Activated gamma-delta T cell treated with Interleukin-2 at 50 U/mL for 16 hours (primary cell): ENCODE results near the gene DUOX1.

Experiments used
- DNase-seq: peaks from one replicate; pipeline ENCODE4 v3.0.0-alpha.2; 2020

Gene DUOX1

GRCh38 chr15:45169608-45170480, 40.0 kb downstream of the DUOX1 start:
- no peak for DNase-seq

- DNase-seq = no peak
Measured at GRCh38 chr15:45171912-45172311, 42.1 kb downstream of the DUOX1 start.

DNA sequence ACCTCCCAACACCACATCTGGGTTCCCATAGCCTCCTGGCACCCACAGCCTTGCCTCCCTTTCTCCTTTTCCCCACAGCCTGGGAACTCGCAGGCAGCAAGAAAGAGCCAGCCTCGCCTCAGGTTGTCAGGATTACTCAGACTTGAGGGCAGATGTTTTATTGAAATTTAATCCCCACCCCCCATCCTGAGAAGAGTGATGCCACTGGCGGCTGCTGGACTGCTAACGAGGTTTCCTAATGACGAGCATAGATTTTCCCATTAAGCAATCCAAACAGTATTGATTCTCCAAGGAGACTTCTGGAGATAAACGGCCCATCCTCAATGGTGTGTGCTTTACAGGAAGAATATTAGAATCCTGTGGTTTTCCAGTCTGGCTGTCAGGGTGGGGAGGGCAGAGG, 44.3 kb downstream of the DUOX1 start:
- DNase-seq = no peak

GRCh38 chr15:45174577-45174976, 44.8 kb downstream of the DUOX1 start:
- no peak for DNase-seq

DNA sequence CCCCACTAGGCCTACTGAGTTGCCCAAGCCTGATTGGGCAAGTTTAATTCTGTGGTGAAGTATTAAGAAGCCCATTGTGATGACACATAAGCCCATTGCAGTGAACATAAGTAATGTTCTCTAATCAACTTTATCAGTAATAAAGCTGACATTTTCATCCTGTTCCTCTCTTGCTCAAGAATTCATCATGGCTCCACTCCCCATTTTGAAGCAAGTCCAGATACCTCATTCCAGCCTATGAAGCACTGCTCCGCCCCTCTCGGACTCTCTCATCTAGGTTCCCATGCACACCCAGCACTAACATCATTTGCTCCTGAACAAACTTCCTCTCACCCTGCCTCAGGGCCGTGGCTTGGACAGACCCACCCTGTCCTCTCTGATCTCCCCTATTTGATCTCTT, 47.5 kb downstream of the DUOX1 start:
- DNase-seq = no peak

DNA sequence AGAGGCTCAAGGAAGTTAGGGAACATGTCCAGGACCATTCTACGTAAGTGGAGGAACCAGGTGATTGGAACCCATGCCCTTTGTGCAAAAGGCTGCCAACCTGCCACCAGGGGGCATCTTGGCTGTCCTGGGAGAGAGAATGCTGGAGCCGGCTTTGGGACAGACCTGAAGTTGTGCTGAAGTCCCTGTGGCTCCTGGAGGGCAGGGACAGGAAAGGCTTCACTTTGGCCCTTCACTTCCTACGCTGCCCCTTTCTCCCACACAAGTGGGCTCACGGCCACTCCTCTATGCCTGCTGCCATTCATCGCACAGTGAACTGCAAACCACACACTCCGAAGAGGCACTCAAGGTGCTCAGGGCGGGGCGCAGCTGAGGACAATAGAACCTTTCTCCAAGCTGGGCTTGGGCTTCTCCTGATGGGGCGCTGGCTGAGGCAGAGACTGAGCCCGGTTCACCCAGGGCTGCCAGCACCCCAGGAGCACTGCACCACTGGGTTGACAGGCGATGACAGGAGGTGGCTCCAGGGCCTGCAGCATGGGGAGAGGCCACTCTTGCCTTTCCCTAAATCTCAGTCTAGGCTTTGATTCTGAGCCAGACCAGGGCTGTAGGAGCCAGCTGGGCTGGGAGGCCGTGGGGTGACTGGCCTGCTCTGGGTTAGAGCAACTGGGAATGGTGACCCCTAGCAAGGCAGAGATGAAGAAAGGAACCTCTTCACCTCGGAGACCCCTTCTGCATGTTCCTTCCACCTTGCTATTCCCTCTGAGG, 49.6 kb downstream of the DUOX1 start:
- DNase-seq = peak; percentile 45

- peak; percentile 17 for DNase-seq
Measured at GRCh38 chr15:45180201-45180600, 50.4 kb downstream of the DUOX1 start.

DNA sequence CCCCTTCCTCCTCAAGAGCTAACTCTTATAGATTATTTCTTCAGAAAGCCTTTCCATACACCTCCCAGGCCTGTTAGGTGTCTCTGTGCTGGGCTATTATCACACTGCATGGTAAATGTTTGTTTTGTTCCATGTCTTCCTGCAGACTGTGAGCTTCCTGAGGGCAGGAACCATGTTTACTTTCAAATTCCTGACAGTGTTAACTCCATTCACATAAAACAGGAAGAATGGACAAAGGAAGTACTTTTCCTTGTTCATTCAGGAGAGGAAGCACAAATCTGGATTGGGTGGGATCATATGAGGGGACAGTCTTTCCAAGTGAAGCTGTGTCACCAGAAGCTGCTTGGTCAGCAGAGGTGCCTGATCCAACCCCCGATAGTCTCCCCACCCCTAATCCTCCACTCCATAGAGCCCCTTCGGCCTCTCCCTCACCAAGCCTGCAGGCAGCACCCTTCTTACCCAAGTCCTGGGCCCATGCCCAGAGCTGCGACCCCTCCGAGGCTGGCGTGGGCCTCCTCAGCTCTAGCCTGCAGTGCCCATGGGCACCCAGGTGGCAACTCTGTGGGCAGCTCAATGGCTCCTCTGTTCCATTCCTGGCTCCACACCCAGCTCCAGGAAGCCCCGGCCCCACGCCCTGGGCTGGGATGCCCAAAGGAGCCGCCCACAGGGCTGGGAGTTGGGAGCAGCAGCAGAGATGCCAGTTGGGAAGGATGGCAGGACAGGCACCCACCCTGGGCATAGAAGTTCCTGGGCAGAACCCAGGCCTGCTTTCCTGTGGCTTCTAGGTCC, 51.0 kb downstream of the DUOX1 start:
- no peak for DNase-seq

- DNase-seq = no peak
Measured at GRCh38 chr15:45181491-45182285, 51.9 kb downstream of the DUOX1 start.

GRCh38 chr15:45182996-45183395, 53.2 kb downstream of the DUOX1 start:
- no peak for DNase-seq

DNA sequence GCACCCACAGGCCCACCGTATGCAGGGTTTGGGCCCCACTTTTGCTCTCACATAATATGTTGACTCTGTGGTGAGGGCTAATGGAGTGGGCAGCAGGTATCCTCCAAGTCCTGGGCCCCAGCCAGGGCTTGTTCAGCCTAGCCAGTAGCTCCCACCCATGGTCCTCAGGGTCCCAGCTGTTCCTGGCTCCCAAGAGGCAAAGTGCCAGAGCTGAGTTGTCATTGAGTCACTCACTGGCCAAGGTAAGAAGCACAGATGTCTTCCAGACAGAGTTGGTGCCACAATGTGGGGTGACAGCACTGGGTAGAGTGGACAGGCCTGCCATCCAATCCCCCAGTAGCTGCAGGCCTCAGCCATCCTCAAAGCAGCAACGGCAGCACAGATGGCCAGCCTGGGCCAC, 53.7 kb downstream of the DUOX1 start:
- no peak for DNase-seq

- DNase-seq = no peak
Measured at GRCh38 chr15:45184562-45185041, 54.8 kb downstream of the DUOX1 start.

DNA sequence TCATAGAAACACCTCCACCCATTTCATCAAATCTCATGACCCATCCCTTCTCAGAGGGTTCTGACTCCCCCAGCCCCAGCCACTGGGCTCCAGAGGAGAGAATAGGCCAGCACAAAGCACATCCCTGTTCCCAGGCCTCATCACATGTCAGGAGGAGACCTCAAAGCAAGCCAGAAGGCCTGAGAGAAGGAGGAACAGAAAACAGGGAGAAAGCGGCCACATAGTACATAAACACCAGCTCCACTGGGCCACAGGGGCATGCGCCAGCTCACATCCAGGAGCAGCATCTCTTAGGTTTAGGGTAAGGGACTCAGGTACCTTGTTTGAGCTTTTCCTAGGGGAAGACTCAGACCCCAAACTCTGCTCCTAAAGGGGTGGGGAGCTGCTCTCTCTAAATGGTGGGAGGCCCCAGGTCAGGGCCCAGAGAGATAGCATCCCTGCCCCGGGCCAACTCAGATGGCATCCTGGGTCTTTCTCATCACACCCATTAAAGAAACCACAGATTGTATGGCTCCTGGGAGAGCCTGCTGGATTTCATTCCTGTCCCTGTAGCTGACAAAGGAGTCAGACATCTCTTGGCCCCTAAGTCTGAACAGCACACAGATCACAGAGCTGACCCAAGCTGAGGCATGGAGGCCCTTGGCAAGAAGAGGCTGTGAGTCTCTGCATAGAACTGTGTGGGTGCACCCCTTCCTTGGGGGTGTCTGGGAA, 55.4 kb downstream of the DUOX1 start:
- no peak for DNase-seq

DNA sequence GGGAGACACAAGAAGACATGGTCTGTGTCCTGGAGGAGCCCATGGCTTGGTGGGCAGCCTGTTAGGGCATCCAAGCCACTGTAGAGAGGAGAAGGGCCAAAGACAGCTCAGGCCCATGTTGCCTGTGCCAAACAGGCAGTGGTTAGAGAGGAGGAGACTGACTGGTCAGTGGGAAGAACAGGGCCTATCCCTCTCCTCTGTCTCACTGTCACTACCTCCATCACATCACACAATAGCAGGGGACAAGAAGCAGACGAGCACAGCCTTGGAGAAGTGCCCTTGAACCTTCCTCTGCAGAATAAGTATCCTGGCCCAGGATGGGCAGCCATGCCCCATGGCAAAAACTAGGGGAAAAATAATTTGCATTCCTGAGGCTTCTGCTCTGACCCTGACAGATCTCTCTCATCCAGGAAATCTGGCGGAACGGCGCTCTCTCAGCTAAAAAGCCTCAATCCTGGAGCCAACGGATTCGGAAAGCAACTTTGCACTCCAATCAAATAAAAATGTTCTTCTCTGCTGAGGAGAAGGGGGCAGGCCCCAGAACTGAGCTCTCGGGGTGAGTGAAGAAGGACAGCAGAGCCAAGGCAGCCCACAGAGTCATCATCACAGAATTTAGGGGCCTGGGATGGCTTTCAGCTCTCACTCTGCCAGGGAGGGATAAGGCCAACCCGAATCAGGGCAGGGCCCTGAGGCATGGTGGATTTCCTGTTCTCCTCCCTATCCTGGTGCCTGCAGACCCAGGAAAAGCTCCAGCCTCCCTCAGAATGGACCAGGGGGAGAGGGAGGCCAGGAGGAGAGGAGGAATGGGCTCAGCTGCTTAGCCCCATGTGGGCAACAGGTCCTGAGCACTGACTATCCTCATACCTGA, 56.3 kb downstream of the DUOX1 start:
- no peak for DNase-seq

GRCh38 chr15:45186771-45187577, 57.2 kb downstream of the DUOX1 start:
- no peak for DNase-seq

DNA sequence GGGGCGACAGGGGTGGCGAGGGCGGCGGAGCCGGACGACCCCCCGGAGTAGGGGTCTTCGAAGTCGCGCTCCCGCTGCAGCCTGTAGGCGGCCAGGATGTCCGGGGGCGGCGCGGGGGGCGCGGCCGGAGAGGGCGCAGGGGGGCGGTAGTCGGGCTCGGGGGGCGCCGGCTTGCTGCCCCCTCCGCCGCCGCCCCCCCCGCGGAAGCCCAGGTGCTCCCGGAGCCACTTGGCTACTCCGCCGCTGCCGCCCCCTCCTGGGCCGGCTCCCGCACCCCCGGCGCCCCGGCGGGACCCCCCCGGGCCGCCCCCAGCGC, 57.7 kb downstream of the DUOX1 start:
- DNase-seq = no peak

DNA sequence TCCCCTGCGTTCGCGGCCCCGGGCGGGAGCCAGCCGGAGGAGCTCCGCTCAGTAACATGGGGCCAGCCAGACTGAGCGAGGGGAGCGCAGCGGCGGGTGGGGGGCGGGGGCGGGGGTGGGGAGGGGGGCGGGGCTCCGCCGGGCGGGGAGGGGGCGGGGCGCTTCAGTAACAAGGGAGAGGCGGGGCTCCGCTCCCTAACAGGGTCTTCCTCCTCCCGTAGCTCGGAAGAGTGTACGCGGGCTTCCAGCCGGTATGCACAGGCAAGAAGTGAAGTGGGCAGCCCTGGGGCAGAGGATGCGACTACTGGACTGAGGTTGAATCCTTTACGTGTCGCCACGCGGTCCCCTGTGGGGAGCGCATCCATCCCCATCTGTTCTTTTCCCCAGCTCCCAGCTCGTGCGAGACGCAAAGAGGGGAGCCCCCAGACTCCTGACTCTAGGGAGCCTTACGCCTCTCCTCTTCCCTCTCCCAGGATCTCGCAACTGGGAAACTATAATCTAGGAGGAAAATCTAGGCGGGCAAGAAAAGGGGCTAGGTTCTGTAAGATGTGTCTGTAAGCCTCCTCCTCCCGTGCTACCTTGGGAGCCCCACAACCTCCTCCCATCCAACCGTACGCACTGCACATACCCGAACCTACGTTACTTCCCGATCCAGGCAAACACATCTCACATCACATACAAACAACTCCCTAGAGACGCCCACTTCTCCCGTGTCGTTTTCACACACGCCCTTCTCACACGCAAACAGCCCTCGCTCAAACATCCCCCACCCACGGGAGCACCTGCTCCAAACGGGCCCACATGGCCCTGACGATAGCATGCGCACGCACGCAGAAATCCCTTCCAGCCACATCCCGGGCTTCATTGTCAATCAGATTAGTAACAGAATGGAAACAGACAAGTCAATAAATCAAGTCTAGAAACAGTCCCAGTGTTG, 58.4 kb downstream of the DUOX1 start, which contains the start of gene SHF:
Gene SHF, minus strand, starts transcription at position 73 of the 937 bp plus-strand sequence. Its CDS starts 15 bp downstream, at position 58.
- peak; percentile 46 for DNase-seq

DNA sequence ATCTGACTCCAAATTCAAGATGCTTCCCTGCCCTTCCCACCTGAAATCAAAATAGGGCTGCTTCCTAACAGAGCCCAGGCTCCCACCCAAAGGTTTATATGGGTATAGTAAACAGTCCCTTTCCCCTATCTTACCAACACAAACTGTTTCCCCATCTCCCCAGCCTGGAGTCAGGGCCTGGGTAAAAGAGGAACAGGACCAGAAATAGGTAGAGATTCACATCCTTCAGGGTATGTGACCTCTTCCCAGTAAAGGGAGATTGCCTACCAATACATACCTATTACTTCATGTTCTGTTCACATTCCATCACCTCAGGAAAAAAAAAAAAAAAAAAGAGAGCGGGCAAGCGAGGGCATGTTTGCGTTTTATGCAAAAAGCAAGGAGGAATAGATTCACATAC, 67.7 kb downstream of the DUOX1 start:
- no peak for DNase-seq
